GM18867 (cell line): Measurements from ENCODE around the gene SLC17A7.
"Not testable (repeated sequence)": the region's sequence is repeated elsewhere in the genome, so short reads cannot be mapped to it uniquely, and the experiment has no call there.

ENCODE experiments used
- ATAC-seq: cut with Tn5 transposase; IDR thresholded peaks from one replicate; pipeline ENCODE4 v1.9.1; 2021; ENCODE audit warnings: mild to moderate bottlenecking, moderate library complexity; ENCODE audit not compliant: unreplicated experiment

SLC17A7 gene

DNA sequence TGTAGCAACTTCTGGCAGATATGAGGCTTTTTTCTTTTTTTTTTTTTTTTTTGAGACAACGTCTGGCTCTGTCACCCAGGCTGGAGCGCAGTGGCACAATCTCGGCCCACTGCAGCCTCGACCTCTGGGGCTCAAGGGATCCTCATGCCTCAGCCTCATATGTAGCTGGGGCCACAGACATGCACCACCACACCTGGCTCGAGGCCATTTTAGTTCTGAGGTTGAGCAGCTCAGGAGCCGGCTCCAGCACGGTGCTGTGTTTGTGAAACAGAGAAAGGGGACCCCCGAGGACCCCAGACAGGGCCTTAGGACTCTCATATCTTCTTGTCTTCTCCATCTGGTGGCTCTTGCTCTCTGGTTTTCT lies 29.3 kb upstream of the SLC17A7 start:
- ATAC-seq = no peak

GRCh38 chr19:49469828-49470614 lies 28.7 kb upstream of the SLC17A7 start:
- peak; percentile 43 for ATAC-seq

- peak; percentile 53 for ATAC-seq
Observed at GRCh38 chr19:49468746-49469447, 27.6 kb upstream of the SLC17A7 start.

GRCh38 chr19:49468199-49468598 lies 26.9 kb upstream of the SLC17A7 start:
- ATAC-seq = no peak

DNA sequence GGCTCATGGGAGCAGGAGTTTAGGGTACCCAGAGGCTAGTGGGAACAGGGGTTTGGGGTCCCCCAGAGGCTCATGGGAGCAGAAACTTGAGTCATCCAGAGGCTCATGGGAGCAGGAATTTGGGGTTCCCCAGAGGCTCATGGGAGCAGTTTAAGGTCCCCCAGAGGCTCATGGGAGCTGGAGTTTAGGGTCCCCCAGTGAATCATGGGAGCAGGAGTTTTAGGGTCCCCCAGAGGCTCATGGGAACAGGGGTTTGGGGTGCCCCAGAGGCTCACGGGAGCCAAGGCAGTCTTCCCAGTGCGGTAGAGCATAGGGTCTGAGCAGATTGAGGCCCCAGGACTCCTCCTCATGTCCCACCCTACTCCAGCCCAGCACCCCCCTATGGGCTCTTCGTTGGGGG lies 24.0 kb upstream of the SLC17A7 start:
- no peak for ATAC-seq

DNA sequence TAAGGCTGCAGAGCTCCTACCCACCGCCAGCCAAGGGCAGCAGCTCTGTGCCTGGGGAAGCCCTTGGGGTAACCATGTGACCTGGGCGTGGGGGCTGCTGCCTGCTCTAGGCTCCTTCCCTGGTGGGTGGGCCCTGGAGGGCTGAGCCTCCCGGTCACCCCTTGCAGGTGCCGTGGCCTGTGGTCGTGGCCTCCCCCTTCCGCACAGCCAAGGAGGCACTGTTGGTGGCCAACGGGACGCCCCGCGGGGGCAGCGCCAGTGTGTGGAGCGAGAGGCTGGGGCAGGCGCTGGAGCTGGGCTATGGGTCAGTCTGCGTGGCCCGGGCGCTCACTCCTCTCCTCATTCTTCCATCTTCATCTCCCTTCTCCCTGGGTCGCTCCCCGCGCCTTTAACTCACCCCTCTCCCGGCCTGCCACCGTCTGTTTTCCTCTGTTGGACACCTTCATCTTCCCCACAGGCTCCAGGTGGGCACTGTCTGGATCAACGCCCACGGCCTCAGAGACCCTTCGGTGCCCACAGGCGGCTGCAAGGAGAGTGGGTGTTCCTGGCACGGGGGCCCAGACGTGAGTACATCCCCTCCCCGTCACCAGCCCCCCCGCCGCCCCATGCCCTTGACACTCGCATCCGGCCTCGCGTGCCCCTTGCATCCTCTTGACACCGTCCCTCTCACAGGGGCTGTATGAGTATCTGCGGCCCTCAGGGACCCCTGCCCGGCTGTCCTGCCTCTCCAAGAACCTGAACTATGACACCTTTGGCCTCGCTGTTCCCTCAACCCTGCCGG lies 22.8 kb upstream of the SLC17A7 start:
- no peak for ATAC-seq

DNA sequence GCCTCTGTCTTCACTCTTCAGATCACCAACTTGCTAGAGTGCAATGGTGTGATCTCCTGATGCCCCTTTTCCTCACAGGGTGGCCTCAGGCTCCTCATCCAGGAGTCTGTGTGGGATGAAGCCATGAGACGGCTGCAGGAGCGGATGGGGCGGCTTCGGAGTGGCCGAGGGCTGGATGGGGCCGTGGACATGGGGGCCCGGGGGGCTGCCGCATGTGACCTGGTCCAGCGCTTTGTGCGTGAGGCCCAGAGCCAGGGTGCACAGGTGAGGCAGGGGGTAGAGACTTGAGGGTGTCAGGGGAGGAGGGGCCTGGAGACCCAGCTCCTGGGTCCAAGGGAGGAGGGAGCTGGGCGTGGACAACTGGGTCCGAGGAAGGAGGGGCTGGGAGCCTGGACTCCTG lies 21.2 kb upstream of the SLC17A7 start:
- no peak for ATAC-seq

- ATAC-seq = no peak
Observed at GRCh38 chr19:49461656-49462055, 20.3 kb upstream of the SLC17A7 start.

GRCh38 chr19:49461130-49461529 lies 19.8 kb upstream of the SLC17A7 start:
- not testable (repeated sequence) for ATAC-seq

- no peak for ATAC-seq
Observed at GRCh38 chr19:49459388-49459787, 18.1 kb upstream of the SLC17A7 start.

DNA sequence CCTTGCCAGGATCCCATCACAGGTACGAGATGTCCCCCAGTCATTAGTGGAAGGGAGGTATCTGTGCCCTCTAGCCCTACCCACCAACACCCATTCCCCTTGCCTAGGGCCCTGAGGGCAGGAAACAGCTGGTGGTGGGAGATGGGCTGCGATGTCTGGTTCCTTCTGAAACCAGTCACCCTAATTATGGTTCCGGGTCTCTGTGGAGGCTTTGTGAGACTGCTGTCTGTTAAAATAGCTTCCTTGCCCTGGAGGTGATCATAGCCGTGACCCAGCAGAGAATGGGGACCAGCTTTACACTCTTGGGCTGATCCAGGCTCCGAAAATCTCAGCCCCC lies 17.2 kb upstream of the SLC17A7 start:
- ATAC-seq = no peak

- no peak for ATAC-seq
Observed at GRCh38 chr19:49456326-49456725, 15.0 kb upstream of the SLC17A7 start.

DNA sequence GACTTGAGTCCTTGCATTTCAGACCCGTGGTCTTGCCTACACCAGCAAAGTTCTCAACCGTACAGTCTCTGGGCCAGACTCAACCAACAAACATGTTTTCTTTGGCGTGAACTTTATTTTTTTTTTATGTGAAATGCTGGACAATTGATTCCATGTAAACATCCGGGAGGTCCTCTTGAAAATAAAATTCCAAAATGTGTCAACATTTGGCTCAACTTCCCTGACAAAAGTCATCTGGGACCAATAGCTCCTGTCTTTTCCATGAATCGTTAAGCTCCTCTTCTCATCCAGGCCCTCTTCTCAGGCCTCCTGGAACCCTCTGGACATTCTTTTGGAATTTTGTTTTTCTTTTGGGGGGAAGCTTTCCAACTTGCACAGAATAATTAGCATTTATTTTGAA lies 14.4 kb upstream of the SLC17A7 start:
- no peak for ATAC-seq

GRCh38 chr19:49453757-49454240 lies 12.5 kb upstream of the SLC17A7 start:
- no peak for ATAC-seq

DNA sequence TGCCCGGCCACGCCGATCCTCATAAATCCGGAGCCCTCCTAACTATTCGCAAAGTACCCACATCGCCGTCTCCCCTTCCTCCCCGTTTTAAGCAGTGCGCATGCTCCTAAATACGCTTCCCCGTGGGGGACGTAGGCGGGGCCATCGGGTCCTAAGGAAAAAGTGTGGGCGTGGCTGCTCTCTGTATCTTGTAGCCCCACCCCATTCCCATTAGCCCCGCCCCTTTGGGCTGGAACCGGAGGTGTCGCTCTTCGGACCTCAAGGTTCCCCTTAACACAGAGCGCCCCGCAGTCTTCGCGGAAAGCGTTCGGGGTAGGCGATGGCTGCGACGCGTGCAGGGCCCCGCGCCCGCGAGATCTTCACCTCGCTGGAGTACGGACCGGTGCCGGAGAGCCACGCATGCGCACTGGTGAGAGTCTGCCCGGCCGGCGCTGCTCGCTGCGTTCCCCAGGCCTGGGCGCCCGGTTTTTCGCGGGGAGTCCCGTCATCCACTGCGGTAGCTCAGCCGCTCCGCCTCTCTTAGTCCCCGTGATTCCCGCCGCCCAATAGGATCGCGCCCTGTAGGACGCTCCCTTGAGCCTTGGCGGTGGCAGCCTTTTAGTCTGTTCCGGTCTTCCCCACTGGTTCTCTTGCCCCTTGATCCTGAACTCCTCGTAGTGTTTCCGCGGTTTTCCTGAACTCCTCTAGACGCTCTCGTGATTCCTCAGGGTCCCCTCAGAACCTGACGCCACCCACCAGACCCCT lies 11.9 kb upstream of the SLC17A7 start, which contains the start of gene ALDH16A1:
TSS of gene ALDH16A1 (plus strand) at position 213 of the 744 bp plus-strand sequence. CDS start at position 320, 107 bp downstream.
- ATAC-seq = peak; percentile 78

GRCh38 chr19:49451430-49452181 lies 10.3 kb upstream of the SLC17A7 start, which contains the start of gene PIH1D1:
Gene PIH1D1, minus strand, starts transcription at chr19:49451814. Its CDS starts 240 bp downstream, at chr19:49451574.
- peak; percentile 50 for ATAC-seq

DNA sequence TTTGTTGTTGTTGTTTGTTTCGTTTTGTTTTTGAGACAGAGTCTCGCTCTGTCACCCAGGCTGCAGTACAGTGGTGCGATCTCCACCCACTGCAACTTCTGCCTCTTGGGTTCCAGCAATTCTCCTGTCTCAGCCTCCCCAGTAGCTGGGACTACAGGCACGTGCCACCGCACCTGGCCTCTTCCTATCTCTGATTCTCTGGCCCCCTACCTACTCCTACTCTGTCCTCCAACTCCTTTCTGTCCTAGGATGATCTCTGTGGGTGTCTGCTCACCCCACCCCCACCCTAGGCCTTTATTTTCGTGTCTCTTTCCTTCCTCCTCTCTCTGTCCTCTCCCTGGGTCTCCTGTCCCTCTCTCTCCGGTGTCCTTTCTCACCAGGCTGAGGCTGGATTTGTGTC lies 9.1 kb upstream of the SLC17A7 start:
- ATAC-seq = no peak

DNA sequence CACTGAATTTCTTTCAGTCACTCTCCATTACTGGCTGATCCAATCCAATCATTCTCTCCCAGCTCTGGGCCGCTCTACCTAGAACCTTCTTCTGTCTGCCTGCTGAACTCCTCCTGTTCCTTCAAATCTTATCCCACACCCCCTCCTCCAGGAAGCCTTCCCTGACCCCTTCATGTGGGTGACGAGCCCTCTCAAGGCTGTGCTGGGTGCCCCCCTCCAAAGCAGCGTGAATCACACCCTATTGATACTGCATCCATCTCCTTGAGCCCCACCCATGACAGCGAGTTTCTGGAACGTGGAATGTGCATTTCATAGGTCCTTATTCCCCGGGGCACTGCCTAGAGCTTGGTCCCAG lies 7.1 kb upstream of the SLC17A7 start:
- ATAC-seq = no peak

- no peak for ATAC-seq
Observed at GRCh38 chr19:49447485-49448431, 6.4 kb upstream of the SLC17A7 start.
